Stimulated activated CD8-positive, alpha-beta memory T cell treated with anti-CD3 and anti-CD28 coated beads, Interleukin-15, amount 100 ng/mL, for 24 hours (primary cell): ENCODE results near the gene KRTAP5-9.
"Not testable (repeated sequence)": the region's sequence is repeated elsewhere in the genome, so short reads cannot be mapped to it uniquely, and the experiment has no call there.

Experiments used
- DNase-seq: peaks from one replicate; pipeline ENCODE4 v3.0.0-alpha.2; 2020; ENCODE audit warnings: low read depth

The KRTAP5-9 gene

DNA sequence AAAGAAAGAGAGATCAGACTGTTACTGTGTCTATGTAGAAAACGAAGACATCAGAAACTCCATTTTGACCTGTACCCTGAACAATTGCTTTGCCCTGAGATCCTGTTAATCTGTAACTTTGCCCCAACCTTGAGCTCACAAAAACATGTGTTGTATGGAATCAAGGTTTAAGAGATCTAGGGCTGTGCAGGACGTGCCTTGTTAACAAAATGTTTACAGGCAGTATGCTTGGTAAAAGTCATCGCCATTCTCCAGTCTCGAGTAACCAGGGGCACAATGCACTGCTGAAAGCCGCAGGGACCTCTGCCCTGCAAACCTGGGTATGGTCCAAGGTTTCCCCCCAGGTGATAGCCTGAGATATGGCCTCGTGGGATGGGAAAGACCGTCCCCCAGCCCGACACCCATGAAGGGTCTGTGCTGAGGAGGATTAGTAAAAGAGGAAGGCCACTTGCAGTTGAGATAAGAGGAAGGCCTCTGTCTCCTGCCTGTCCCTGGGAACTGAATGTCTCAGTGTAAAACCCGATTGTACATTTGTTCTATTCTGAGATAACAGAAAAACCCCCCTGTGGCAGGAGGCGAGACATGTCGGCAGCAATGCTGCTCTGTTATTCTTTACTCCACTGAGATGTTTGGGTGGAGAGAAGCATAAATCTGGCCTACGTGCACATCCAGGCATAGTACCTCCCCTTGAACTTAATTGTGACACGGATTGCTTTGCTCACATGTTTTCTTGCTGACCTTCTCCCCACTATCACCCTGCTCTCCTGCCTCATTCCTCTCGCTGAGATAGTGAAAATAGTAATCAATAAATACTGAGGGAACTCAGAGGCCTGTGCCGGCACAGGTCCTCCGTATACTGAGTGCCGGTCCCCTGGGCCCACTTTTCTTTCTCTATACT is 13.3 kb upstream of the KRTAP5-9 start:
- not testable (repeated sequence) for DNase-seq

DNA sequence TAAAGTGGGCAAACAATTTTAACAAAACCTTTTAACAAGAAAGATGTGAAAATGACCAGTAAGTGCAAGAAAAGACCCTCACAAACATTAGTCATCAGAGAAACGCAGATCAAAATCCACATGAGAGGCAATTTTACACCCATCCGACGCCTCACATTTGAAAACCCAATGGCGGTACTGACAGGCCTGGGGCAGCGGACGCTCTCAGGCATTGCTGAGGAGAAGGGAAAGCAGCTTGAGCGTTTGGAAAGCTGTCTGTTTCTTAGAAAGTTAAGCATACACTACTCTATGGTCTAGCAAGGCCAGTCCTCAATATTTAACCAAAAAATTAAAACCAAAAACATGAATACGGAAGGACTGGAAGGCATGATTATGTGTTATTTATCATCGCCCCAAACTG is 12.4 kb upstream of the KRTAP5-9 start:
- DNase-seq: no peak

DNA sequence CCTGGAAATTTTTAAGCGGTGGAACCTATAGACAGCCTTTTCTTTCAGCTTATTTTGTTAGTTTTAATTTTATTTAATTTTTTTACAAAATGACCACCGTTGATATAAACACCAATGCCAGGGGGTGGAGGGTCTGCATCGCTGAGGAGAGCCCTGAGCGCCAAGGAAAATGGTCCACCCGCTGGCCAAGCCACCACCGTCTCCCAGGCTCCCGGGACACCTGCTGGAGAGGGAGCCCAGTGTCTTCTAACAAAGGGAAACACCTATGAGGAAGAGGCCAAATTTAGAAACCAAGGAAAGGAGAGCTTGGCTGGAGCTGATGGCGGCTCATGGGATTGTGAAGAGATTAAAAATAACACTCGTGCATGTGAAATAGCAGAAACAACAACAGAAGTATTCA is 10.7 kb upstream of the KRTAP5-9 start:
- no peak for DNase-seq

DNA sequence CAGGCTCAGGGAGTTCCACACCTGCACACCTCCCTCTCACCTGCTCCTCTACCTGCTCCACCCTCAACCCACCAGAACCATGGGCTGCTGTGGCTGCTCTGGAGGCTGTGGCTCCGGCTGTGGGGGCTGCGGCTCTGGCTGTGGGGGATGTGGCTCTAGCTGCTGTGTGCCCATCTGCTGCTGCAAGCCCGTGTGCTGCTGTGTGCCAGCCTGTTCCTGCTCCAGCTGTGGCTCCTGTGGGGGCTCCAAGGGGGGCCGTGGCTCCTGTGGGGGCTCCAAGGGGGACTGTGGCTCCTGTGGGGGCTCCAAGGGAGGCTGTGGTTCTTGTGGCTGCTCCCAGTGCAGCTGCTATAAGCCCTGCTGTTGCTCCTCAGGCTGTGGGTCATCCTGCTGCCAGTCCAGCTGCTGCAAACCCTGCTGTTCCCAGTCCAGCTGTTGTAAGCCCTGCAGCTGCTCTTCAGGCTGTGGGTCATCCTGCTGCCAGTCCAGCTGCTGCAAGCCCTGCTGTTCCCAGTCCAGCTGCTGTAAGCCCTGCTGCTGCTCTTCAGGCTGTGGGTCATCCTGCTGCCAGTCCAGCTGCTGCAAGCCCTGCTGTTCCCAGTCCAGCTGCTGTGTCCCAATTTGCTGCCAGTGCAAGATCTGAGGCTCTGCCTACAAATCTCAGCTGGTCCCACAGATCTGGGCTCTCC is 10.1 kb upstream of the KRTAP5-9 start, which contains the start of gene KRTAP5-8:
TSS of gene KRTAP5-8 (plus strand) at position 49 of the 689 bp plus-strand sequence. CDS start at position 80, 31 bp downstream.
- DNase-seq: not testable (repeated sequence)

DNA sequence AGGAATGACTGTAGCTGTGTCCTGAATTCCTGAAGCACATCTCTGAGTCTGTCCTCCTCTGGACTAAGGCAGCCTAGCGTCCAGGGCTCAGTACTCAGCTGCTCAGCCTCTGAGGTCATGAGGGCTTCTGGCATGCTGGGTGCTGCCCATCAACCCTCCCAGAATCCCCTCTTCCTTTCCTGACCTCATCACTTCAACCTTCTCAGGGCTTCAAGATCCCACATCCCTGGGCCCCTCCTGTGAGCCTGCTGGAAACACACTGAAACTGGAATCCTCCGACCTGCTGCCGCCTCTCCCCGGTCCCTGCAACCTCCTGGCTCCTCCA is 9.6 kb upstream of the KRTAP5-9 start:
- no peak for DNase-seq

DNA sequence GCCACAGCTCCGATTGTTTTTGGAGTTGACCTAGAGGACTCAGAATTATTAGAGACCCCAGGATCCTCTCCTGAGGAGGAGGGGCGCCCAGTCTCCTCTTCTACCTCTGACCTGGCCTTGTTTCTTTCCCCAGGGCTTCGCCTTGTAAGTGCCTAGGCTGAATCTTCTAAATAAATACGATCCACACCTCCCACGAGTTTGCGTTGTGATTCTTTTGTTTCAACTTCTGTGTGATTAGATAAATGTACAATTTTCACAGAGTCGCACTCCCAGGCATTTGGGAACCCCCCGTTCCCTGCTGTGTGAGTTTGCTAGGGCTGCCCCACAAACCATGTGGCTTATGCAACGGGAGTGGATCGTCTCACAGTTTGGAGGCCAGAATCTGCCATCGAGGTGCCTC is 9.2 kb upstream of the KRTAP5-9 start:
- no peak for DNase-seq

DNA sequence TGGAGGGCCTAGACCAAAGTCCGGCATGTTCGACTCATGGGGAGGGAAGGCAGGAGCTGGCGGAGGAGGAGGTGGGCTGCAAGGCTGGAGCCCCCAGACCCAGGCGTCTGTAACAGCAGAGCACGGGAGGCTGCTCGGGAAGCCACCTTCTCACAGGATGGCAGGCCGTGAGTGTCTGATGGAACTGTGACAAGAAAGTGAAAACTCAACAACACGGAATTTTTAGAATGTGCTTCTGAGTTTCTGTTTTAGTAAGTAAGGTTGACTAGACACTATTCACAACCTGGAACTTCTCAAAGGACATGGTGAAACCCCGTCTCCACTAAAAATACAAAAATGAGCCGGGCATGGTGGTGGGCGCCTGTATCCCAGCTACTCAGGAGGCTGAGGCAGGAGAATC is 8.2 kb upstream of the KRTAP5-9 start:
- DNase-seq: not testable (repeated sequence)

DNA sequence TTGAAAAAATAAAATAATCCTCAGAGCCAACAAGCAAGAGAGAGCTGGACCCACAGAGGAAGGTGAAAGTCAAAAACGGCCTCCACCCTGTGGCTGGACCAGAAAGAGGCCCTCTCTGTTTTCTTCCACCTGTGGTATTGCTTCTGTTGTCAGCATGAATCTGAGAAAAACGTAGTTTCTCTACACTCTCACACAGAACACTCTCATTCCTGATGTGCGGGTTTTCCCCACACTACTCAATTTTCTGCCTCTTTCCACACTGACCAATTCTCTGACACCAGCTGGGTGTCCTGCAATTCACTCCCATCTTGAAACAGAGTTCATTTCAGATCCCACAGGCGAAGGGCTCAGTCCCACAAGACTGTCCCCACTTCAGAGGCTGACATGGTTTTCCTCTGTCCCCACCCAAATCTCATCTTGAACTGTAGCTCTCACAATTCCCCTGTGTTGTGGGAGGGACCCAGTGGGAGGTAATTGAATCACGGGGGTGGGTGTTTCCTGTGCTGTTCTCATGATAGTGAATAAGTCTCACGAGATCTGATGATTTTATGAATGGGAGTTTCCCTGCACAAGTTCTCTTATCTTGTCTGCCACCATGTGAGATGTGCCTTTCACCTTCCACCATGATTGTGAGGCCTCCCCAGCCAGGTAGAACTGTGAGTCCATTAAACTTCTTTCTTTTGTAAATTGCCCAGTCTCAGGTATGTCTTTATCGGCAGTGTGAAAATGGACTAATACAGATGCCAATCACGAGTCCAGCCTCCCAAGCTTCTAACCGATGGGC is 7.5 kb upstream of the KRTAP5-9 start:
- not testable (repeated sequence) for DNase-seq

DNA sequence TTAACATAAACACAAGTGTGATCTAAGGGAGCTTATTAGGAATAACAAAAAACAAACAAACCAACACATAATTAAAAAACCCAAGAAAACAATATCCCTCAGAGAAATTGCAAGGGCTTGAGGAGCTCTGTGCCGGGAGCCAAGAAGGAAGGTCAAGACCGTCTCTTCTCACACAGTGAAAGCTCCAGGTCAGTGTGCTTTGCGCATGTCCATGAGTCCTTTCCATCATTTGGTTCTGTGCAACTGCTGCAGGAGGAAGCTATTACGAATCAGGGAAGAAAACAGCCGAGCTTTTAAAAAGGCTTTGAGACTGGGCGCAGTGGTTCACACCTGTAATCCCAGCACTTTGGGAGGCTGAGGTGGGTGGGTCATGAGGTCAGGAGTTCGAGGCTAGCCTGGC is 5.8 kb upstream of the KRTAP5-9 start:
- no peak for DNase-seq

DNA sequence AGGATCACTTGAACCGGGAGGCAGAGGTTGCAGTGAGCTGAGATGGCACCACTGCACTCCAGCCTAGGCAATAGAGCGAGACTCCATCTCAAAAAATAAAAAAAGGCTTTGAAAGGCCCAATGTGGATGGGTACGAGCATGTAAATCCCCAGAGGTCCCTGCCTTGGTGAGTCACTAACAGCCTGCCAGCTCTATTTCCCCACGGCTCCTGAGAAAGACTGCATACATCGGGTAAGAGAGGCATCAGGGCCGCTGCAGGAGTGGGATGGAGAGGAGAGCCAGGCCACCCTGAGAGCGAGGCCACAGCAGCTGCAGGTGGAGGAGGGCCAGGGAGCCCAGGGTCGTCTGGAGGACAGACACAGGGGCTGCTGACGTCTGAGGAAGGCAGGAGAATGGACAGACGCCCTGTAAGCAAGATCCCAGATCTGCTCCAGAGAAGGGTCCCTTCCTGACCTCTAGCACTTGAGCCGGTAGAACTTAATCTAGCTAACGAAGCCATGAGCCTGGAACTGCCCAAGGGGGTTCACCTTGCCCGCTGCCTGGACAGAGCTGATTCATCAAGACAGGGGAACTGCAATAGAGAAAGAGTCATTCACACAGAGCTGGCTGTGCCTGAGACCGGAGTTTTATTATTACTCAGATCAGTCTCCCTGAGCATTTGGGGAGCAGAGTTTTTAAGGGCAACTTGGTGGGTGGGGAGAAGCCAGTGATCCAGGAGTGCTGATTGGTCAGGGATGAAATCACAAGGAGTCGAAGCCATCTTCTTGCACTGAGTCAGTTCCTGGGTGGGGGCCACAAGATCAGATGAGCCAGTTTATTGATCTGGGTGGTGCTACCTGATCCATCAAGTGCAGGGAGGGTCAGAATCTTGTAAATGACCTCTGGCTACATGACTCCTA is 5.1 kb upstream of the KRTAP5-9 start:
- no peak for DNase-seq

DNA sequence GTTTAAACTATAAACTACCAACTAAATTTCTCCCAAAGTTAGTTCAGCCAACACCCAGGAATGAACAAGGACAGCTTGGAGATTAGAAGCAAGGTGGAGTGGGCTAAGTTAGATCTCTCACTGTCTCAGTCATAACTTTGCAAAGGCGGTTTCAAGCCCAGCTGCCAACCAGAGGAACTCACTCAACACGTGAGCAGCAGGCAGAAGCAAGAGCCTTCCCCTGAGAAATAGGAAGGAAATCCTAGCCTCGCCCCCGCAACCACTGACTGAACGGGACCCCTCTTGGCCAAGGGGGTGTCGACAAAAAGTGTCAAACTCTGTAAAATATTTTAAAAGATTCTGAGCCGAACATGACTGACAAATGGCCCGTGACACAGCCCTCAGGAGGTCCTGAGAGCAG is 4.4 kb upstream of the KRTAP5-9 start:
- no peak for DNase-seq

DNA sequence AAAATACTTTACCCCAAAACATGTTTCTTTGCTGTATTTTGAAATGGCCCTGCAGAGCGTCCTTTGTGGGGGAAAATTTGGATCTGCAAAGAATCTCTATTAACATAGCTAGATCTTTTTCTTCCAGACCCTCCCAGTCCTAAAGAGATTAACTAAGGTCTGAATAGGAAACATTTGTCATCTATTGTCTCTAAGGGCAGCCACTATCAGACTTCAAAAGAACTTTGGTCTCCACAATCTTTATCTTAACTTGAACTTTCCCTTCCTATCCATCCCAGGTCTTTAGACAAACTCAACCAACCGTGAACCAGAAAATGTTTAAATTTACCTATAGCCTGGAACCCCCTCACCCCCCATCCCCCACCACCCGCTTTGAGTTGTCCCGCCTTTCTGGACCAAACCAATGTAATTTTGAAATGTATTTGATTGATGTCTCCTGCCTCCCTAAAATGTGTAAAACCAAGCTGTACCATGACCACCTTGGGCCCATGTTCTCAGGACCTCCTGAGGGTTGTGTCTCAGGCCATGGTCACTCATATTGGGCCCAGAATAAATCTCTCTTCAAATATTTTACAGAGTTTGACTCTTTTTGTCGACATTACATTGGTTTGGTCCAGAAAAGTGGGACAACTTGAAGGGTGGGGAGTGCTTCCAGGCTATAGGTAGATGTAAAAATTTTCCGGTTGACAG is 3.5 kb upstream of the KRTAP5-9 start:
- no peak for DNase-seq

DNA sequence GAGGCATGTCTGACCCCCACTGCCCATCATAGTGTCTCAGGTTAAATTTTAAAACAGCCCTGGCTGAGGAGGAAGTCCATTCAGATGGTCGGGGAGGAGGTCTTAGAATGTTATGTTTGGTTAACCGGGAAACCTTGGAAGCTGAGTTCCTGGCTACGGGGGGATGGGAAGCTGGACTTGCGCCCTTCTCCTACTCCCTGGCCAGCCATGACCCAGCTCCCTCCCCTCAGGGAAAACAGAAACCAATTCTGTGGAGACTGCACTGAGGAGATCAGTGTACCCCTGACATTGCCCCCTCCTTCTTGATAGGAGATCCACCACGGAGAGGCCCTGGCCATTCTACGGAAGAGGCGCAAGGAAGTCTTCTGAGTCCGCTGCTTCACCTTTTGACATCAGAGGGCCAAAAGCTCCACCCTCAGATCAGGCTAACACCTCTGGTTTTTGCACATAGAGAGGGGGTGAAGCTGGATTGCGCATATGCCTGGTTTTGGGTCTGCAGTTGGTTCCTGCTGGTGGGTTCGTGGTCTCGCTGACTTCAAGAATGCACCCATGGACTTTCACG is 2.7 kb upstream of the KRTAP5-9 start:
- DNase-seq: no peak

DNA sequence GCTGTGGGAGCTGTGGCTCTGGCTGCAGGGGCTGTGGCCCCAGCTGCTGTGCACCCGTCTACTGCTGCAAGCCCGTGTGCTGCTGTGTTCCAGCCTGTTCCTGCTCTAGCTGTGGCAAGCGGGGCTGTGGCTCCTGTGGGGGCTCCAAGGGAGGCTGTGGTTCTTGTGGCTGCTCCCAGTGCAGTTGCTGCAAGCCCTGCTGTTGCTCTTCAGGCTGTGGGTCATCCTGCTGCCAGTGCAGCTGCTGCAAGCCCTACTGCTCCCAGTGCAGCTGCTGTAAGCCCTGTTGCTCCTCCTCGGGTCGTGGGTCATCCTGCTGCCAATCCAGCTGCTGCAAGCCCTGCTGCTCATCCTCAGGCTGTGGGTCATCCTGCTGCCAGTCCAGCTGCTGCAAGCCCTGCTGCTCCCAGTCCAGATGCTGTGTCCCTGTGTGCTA is 514 bp downstream of the KRTAP5-9 start:
- DNase-seq: no peak

DNA sequence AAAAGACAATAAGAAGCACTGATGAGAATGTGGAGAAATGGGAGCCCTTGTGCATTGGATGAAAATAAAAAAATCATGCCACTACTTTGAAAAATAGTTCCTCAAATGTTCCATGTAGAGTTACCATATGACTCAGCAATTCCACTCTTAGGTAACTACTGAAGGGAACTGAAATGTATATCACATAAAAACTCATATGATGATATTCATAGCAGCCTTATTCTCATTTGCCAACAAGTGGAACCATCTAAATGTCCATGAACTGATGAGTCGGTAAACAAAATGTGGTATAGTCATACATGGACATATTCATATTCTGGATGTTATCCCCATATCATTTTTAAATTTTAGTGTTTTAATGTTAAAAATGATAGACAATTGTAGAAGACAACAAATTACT is 3.5 kb downstream of the KRTAP5-9 start:
- DNase-seq: no peak

DNA sequence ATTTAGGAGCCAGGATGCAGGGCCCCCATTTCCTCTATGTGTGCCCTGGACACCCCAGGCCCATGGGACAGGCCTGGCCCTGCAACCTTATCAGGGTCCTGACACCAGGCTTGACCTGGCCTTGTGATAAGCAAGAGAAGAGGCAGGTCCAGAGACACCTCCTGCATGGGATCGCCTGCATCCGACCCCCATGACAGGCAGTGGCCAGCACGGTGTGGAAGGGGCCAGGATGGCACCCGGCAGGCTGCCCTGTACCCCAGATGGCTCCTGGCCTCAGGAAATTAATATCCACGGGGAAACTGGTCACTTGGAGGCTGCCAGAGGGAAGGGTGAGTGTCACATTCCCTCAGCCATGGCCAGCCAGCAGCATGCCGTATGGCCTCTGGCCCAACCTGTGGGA is 6.8 kb downstream of the KRTAP5-9 start:
- no peak for DNase-seq

DNA sequence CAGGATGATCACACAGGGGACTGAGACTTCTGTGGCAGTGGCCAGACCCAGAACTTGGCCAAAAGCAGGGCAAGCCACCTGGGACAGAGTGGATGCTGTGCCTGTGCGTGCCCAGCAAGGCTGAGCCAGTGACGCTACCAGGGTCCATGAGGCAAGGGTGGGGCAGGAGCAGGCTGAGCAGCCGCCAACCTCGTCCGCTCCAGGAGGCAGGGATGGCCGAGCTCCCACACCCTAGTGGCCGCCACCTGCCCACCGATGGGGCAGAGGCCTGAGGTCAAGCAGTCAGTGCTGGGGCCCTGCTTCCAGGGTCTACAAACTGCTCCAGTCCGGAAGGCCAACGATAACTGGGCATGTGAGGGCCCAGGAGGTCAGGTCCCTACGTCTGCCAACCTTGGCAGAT is 7.3 kb downstream of the KRTAP5-9 start:
- no peak for DNase-seq

DNA sequence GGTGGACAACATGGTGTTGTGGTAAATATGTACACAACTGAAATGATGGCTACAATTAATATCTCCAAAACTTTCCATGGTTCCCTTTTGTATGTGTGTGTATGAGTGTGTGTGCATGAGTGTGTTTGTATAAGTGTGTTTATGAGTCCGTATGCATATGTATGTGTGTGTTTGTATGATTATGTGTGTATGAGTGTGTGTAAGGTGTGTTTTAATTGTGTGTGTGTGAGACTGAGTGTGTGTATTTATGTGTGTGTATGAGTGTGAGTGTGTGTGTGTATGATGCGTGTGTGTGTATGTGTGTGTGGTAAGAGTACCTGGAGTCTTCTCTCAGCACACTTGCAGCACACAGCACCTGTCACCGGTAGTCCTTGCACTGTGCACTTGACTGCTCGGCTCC is 7.8 kb downstream of the KRTAP5-9 start:
- DNase-seq: no peak

DNA sequence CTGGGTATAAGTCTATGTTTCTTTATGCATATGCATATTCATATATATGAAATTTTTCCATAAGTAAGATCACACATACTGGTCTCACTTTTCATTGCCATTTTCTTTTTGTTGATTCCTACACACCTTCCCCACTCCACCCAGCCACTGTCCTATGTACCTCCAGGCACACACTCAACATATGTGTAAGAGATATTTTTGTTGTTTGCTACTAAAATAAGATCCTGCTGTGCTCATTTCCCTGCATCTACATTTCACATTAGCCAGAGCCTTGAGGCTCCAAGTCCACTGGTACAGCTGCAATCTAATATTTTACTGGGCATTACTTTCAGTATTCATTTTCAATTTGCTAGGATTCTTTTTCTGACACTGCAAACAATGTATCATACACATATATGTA is 9.0 kb downstream of the KRTAP5-9 start:
- no peak for DNase-seq

DNA sequence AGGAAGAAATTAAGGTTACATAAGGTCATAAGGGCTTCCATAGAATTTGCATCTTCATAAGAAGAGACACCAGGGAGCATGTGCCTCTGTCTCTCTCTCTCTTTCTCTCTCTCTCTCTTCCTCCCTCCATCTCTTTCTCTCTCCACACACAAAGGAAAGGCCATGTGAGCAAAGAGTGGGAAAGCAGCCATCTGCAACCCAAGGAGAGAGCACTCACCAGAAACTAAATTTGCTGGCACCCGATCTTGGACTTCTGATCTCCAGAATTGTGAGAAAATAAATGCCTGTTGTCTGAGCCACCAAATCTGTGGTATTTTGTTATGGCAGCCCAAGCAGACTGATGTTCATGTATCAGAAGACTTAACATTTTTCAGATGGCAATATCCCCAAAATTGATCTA is 10.8 kb downstream of the KRTAP5-9 start:
- DNase-seq: no peak

DNA sequence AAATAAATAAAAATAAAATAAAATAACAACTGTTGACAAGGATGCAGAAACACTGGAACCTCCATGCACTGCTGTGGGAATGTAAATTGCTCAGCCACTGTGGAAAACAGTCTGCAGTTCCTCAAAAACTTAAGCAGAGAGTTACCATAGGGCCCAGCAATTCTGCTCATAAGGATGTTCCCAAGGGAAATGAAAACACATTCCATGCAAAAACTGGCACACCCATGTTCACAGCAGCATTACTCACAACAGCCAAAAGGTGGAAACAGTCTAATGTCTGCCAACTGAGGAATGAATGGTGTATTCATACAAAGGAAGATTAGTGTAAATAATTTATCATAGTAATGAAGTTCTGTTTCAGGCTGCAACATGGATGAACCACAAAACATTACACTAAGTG is 13.9 kb downstream of the KRTAP5-9 start:
- no peak for DNase-seq
